IMR-90 (cell line): ENCODE results near the gene ISOC2. TPM values are rescaled to one million over a fixed set of nuclear protein-coding genes. Genes with fewer than 3 reads are reported as not detected.
A peak's percentile ranks its signal among the peaks of the same experiment; 100 is the strongest.

ENCODE experiments used
- ATAC-seq: fragments of 200-7000 bp; cut with Tn5 transposase; 2 replicates; pipeline ENCODE4 v1.9.1; 2020; ENCODE audit warnings: low read depth, mild to moderate bottlenecking, moderate library complexity
- BruUV-seq: library from RNA; stranded (reverse); fragments of 400-500 nt; replicated peaks from 2 replicates; lab custom pipeline; 2021; lab: Mats Ljungman, UMichigan
- CTCF ChIA-PET: fragments of 300-600 bp; formaldehyde crosslinking; extraction: SDS; loops from one replicate; lab custom pipeline; 2021; ENCODE audit warnings: antibody characterized with exemption; lab: Yijun Ruan, JAX
- POLR2A ChIA-PET: fragments of 300-600 bp; sonication (Branson Sonifier 250); formaldehyde crosslinking; loops from one replicate; lab custom pipeline; 2022; ENCODE audit warnings: antibody characterized with exemption; ENCODE audit not compliant: unreplicated experiment; lab: Charles Lee
- DNase-seq: peaks from one replicate; pipeline ENCODE4 v3.0.0; 2013
- H2AFZ ChIP-seq: replicated peaks from 2 replicates; pipeline ENCODE3; 2013; ENCODE audit warnings: low read length, mild to moderate bottlenecking; ENCODE audit not compliant: poor library complexity
- H2AK5ac ChIP-seq: 2 replicates; pipeline ENCODE4 v1.6.1; 2013; ENCODE audit warnings: low read depth, low read length, inconsistent platforms
- H2AK9ac ChIP-seq: replicated peaks from 2 replicates; pipeline ENCODE3; 2013; ENCODE audit warnings: mild to moderate bottlenecking, low read depth, low read length, moderate library complexity; ENCODE audit not compliant: poor library complexity
- H2BK120ac ChIP-seq: 2 replicates; pipeline ENCODE4 v1.6.1; 2013; ENCODE audit warnings: low read depth, low read length, inconsistent platforms
- H2BK15ac ChIP-seq: 3 replicates; pipeline ENCODE4 v1.6.1; 2013; ENCODE audit warnings: low read depth, low read length, inconsistent platforms
- H2BK20ac ChIP-seq: 2 replicates; pipeline ENCODE4 v1.6.1; 2013; ENCODE audit warnings: low read depth, mild to moderate bottlenecking, inconsistent platforms, low read length, moderate library complexity
- H2BK5ac ChIP-seq: 2 replicates; pipeline ENCODE4 v1.6.1; 2013; ENCODE audit warnings: mild to moderate bottlenecking, low read depth, low read length, inconsistent platforms; ENCODE audit not compliant: poor library complexity, severe bottlenecking
- H3K14ac ChIP-seq: replicated peaks from 2 replicates; pipeline ENCODE4 v1.6.1; 2013; ENCODE audit warnings: low read depth, low read length, inconsistent platforms
- H3K18ac ChIP-seq: 2 replicates; pipeline ENCODE4 v1.6.1; 2013; ENCODE audit warnings: low read depth, low read length, control low read depth
- H3K23ac ChIP-seq: 2 replicates; pipeline ENCODE4 v1.6.1; 2013; ENCODE audit warnings: low read depth, low read length, inconsistent platforms
- H3K27ac ChIP-seq: 2 replicates; pipeline ENCODE4 v1.5.1; 2013; ENCODE audit warnings: mild to moderate bottlenecking, control low read depth, low read length; ENCODE audit not compliant: insufficient read depth
- H3K27me3 ChIP-seq: 2 replicates; pipeline ENCODE4 v1.6.1; 2013; ENCODE audit warnings: low read length; ENCODE audit not compliant: control insufficient read depth, insufficient read depth
- H3K36me3 ChIP-seq: 2 replicates; pipeline ENCODE4 v1.6.1; 2013; ENCODE audit warnings: low read length, mixed read lengths; ENCODE audit not compliant: control insufficient read depth, insufficient read depth
- H3K4ac ChIP-seq: 2 replicates; pipeline ENCODE4 v1.6.1; 2013; ENCODE audit warnings: low read depth, low read length, inconsistent platforms
- H3K4me1 ChIP-seq: 2 replicates; pipeline ENCODE4 v1.6.1; 2013; ENCODE audit warnings: low read length, mixed read lengths; ENCODE audit not compliant: control insufficient read depth, insufficient read depth
- H3K4me2 ChIP-seq: 2 replicates; pipeline ENCODE4 v1.6.1; 2013; ENCODE audit warnings: low read depth, mild to moderate bottlenecking, control low read depth, low read length, moderate library complexity
- H3K4me3 ChIP-seq: 2 replicates; pipeline ENCODE4 v1.5.1; 2013; ENCODE audit warnings: low read depth, mild to moderate bottlenecking, control low read depth, low read length, moderate library complexity; ENCODE audit not compliant: insufficient read depth
- H3K56ac ChIP-seq: 2 replicates; pipeline ENCODE4 v1.6.1; 2013; ENCODE audit warnings: low read length, inconsistent platforms; ENCODE audit not compliant: insufficient read depth; ENCODE audit errors: extremely low read depth
- H3K79me1 ChIP-seq, 2 experiments: 2 replicates each; pipeline ENCODE4 v1.6.1; 2013; ENCODE audit warnings: low read length in 2 of 2, inconsistent platforms in 1 of 2, low read depth in 1 of 2
- H3K9ac ChIP-seq: 2 replicates; pipeline ENCODE4 v1.6.1; 2013; ENCODE audit warnings: low read depth, low read length, control low read depth
- H3K9me1 ChIP-seq: 2 replicates; pipeline ENCODE4 v1.6.1; 2013; ENCODE audit warnings: low read length, inconsistent platforms; ENCODE audit not compliant: insufficient read depth
- H3K9me3 ChIP-seq: 2 replicates; pipeline ENCODE4 v1.6.1; 2013; ENCODE audit warnings: low read length; ENCODE audit not compliant: control insufficient read depth, insufficient read depth
- H4K20me1 ChIP-seq: 2 replicates; pipeline ENCODE4 v1.6.1; 2013; ENCODE audit warnings: low read length, inconsistent platforms; ENCODE audit not compliant: insufficient read depth
- H4K5ac ChIP-seq: 2 replicates; pipeline ENCODE4 v1.6.1; 2013; ENCODE audit warnings: mild to moderate bottlenecking, low read depth, low read length, control low read depth
- H4K8ac ChIP-seq, 2 experiments: 2 replicates each; pipeline ENCODE4 v1.6.1; 2013; ENCODE audit warnings: low read depth in 2 of 2, low read length in 2 of 2, control low read depth in 1 of 2, inconsistent platforms in 1 of 2
- H4K91ac ChIP-seq: 2 replicates; pipeline ENCODE4 v1.6.1; 2013; ENCODE audit warnings: low read depth, low read length, inconsistent platforms; ENCODE audit not compliant: insufficient read depth
- BHLHE40 ChIP-seq: fragments of 150-350 bp; IDR thresholded peaks from 2 replicates; pipeline ENCODE4 v1.6.1; 2016; ENCODE audit warnings: mild to moderate bottlenecking, low read depth, low read length
- CEBPB ChIP-seq: IDR thresholded peaks from 2 replicates; pipeline ENCODE4 v1.6.1; 2012; ENCODE audit warnings: low read depth, low read length, improper control_type of control experiment
- CHD1 ChIP-seq: IDR thresholded peaks from 2 replicates; pipeline ENCODE4 v1.6.1; 2012; ENCODE audit warnings: low read depth, low read length, improper control_type of control experiment
- FOS ChIP-seq: fragments of 150-350 bp; IDR thresholded peaks from 2 replicates; pipeline ENCODE4 v1.6.1; 2016; ENCODE audit warnings: low read depth, low read length
- MAFK ChIP-seq: IDR thresholded peaks from 2 replicates; pipeline ENCODE4 v1.6.1; 2012; ENCODE audit warnings: low read depth, low read length, improper control_type of control experiment
- MAZ ChIP-seq: IDR thresholded peaks from 2 replicates; pipeline ENCODE4 v1.6.1; 2012; ENCODE audit warnings: low read depth, mild to moderate bottlenecking, low read length, improper control_type of control experiment, moderate library complexity, borderline replicate concordance
- MXI1 ChIP-seq: IDR thresholded peaks from 2 replicates; pipeline ENCODE4 v1.6.1; 2012; ENCODE audit warnings: low read depth, mild to moderate bottlenecking, low read length, moderate library complexity, borderline replicate concordance
- NFE2L2 ChIP-seq: fragments of 150-350 bp; IDR thresholded peaks from 2 replicates; pipeline ENCODE4 v1.6.1; 2016; ENCODE audit warnings: low read depth, mild to moderate bottlenecking, low read length
- POLR2A ChIP-seq: IDR thresholded peaks from 2 replicates; pipeline ENCODE4 v1.6.1; 2012; ENCODE audit warnings: mild to moderate bottlenecking, low read depth, low read length
- RCOR1 ChIP-seq: IDR thresholded peaks from 2 replicates; pipeline ENCODE4 v1.6.1; 2012; ENCODE audit warnings: mild to moderate bottlenecking, low read length, improper control_type of control experiment; ENCODE audit not compliant: insufficient replicate concordance
- RFX5 ChIP-seq: IDR thresholded peaks from 2 replicates; pipeline ENCODE4 v1.8.0; 2012; ENCODE audit warnings: low read depth, mild to moderate bottlenecking, low read length, moderate library complexity
- SMC3 ChIP-seq: fragments of 150-350 bp; IDR thresholded peaks from 2 replicates; pipeline ENCODE4 v1.6.1; 2016; ENCODE audit warnings: low read depth, mild to moderate bottlenecking, antibody characterized with exemption, low read length, moderate library complexity
- USF2 ChIP-seq: fragments of 150-350 bp; IDR thresholded peaks from 2 replicates; pipeline ENCODE4 v1.6.1; 2017; ENCODE audit warnings: mild to moderate bottlenecking, antibody characterized with exemption, low read length, low read depth
- WGBS, 2 experiments: methylation state at CpG; one replicate each; pipeline versions ENCODE4 v1.1.5 to v1.1.7; 2013; ENCODE audit warnings: missing lambda C conversion rate in 2 of 2; ENCODE audit not compliant: insufficient read length in 1 of 2; ENCODE audit errors: extremely low coverage in 2 of 2; 5-methylcytosine and 5-hydroxymethylcytosine counted together
- dilution Hi-C: fragments of 300-500 bp; cut with HindIII; formaldehyde crosslinking; loops from one replicate; pipeline ENCODE4 v1.14.3; 2018; ENCODE audit warnings: low sequenced_read_pairs; ENCODE audit not compliant: unreplicated experiment
- in situ Hi-C: fragments of 300-500 bp; cut with MboI; formaldehyde crosslinking; loops from 3 replicates; pipeline ENCODE4 v1.14.3; 2019; ENCODE audit warnings: low sequenced_read_pairs, inconsistent platforms, mixed read lengths
- intact Hi-C: fragments of 100-400 bp; cut with micrococcal nuclease; formaldehyde crosslinking; loops from 2 replicates; pipeline ENCODE4 v1.10.0; 2022
- polyA plus RNA-seq, 3 experiments: library from polyadenylated mRNA; depleted of rRNA; stranded (reverse); fragments of >200 nt; gene quantifications; 2 replicates each; pipeline ENCODE4 v1.2.3, GENCODE V29; 2012; ENCODE audit warnings: low replicate concordance in 1 of 3
- total RNA-seq: library from RNA; depleted of rRNA; stranded (reverse); fragments of >200 nt; gene quantifications from 2 replicates; pipeline ENCODE4 v1.2.3, GENCODE V29; 2012
- TF ChIP-seq, protein P1 (sequence below): fragments of 150-350 bp; IDR thresholded peaks from 2 replicates; pipeline ENCODE4 v1.6.1; 2016; ENCODE audit warnings: low read depth, mild to moderate bottlenecking, low read length, moderate library complexity, borderline replicate concordance
- TF ChIP-seq, protein P2 (sequence below): conservative IDR thresholded peaks from 2 replicates; pipeline ENCODE4 v1.5.1; 2012; ENCODE audit warnings: mild to moderate bottlenecking, low read depth, low read length, improper control_type of control experiment

ISOC2 gene
- total and polyA plus RNA-seq, 2 of the 4 experiments (the other 2 are of a cell fraction) = 56.1 to 82.1 TPM

- WGBS, 2 experiments = 84% methylated on average over 4 of the region's 4 CpGs; no CpG with 5 or more reads in 1 of the 2 experiments
- Histone ChIP-seq H3K9me1 (peaks cover 11% of the 10 kb centered on the region), H3K23ac (no peak overlapping the region), H2AK9ac (no peak overlapping the region), H3K4ac (no peak overlapping the region), H3K36me3 (no peaks in the 10 kb centered on the region), H4K20me1 (no peaks in the 10 kb centered on the region; the same call in 1 of the 2 replicates), H2BK5ac (peak overlapping the region; percentile 95), H3K56ac (no peak overlapping the region), H3K18ac (no peak overlapping the region), H2AFZ (no peak overlapping the region), H4K8ac (no peak overlapping the region), H3K4me2 (no peak overlapping the region), H2BK15ac (no peak overlapping the region), H3K4me3 (no peak overlapping the region), H2BK20ac (no peak overlapping the region), H3K4me1 (no peaks in the 10 kb centered on the region), H3K27me3 (peaks cover 26% of the 10 kb centered on the region), H3K27ac (no peak overlapping the region), H4K5ac (no peak overlapping the region), H3K9me3 (peaks cover 3% of the 10 kb centered on the region), H3K9ac (no peak overlapping the region), H2AK5ac (0 out of 2 replicates have a peak overlapping the region, but pooled peaks have one; percentile 16), H2BK120ac (no peak overlapping the region), H4K91ac (no peak overlapping the region), H3K79me1 (no peaks in the 10 kb centered on the region), H3K14ac (no peak overlapping the region)
- in situ Hi-C loops = no loop called here
- POLR2A ChIA-PET = no interaction called here
- ATAC-seq (no peak), DNase-seq (no peak)
- intact Hi-C loops = loop anchor here (5.0 kb wide), 1 partner anchor 218 kb away; no protein-coding TSS in a partner anchor
- TF ChIP-seq MXI1 (no peak), USF2 (no peak), BHLHE40 (no peak), SMC3 (no peak), MAZ (no peak), POLR2A (no peak), FOS (no peak), RFX5 (no peak), CHD1 (no peak), CEBPB (no peak), RCOR1 (no peak), NFE2L2 (no peak), MAFK (no peak)
- TF ChIP-seq, protein P1, sequence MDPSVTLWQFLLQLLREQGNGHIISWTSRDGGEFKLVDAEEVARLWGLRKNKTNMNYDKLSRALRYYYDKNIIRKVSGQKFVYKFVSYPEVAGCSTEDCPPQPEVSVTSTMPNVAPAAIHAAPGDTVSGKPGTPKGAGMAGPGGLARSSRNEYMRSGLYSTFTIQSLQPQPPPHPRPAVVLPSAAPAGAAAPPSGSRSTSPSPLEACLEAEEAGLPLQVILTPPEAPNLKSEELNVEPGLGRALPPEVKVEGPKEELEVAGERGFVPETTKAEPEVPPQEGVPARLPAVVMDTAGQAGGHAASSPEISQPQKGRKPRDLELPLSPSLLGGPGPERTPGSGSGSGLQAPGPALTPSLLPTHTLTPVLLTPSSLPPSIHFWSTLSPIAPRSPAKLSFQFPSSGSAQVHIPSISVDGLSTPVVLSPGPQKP = no peak
- TF ChIP-seq, protein P2, sequence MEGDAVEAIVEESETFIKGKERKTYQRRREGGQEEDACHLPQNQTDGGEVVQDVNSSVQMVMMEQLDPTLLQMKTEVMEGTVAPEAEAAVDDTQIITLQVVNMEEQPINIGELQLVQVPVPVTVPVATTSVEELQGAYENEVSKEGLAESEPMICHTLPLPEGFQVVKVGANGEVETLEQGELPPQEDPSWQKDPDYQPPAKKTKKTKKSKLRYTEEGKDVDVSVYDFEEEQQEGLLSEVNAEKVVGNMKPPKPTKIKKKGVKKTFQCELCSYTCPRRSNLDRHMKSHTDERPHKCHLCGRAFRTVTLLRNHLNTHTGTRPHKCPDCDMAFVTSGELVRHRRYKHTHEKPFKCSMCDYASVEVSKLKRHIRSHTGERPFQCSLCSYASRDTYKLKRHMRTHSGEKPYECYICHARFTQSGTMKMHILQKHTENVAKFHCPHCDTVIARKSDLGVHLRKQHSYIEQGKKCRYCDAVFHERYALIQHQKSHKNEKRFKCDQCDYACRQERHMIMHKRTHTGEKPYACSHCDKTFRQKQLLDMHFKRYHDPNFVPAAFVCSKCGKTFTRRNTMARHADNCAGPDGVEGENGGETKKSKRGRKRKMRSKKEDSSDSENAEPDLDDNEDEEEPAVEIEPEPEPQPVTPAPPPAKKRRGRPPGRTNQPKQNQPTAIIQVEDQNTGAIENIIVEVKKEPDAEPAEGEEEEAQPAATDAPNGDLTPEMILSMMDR = no peak
- BruUV-seq = no TSS peak
- CTCF ChIA-PET = no interaction called here
- dilution Hi-C loops = no loop called here
Observed at GRCh38 chr19:55435020-55435419, 26.4 kb downstream of the ISOC2 start.
